Subcutaneous adipose tissue (tissue), 4 donors: ENCODE results near the gene CCL21. TPM values are rescaled to one million over a fixed set of nuclear protein-coding genes. Genes with fewer than 3 reads are reported as not detected.

Source experiments
- CTCF ChIP-seq: fragments of 450-650 bp; IDR thresholded peaks from one replicate; pipeline ENCODE4 v1.5.1; 2016; ENCODE audit warnings: low read depth, mild to moderate bottlenecking, control low read depth, antibody characterized with exemption, moderate library complexity
- total RNA-seq, 4 donors: library from RNA; depleted of rRNA; stranded (reverse); fragments of >200 nt; gene quantifications; one replicate each; pipeline ENCODE4 v1.1.0, GENCODE V29; 2016

Gene CCL21
- total RNA-seq, 4 donors from 2014 or later, result 1.4 to 9.5 (median 3.1) TPM

- no peak for TF ChIP-seq CTCF
Measured at GRCh38 chr9:34701023-34701768, 8.7 kb downstream of the CCL21 start.

- no peak for TF ChIP-seq CTCF
Measured at GRCh38 chr9:34694811-34695210, 15.1 kb downstream of the CCL21 start.

- TF ChIP-seq CTCF, result no peak
Measured at GRCh38 chr9:34693560-34693959, 16.4 kb downstream of the CCL21 start.

GRCh38 chr9:34691936-34692315, 18.0 kb downstream of the CCL21 start:
- TF ChIP-seq CTCF, result no peak

GRCh38 chr9:34690983-34691935, 18.7 kb downstream of the CCL21 start, which contains the start of gene CCL19:
Gene CCL19, minus strand, starts transcription at chr9:34691276. Its CDS starts 137 bp downstream, at chr9:34691139.
- TF ChIP-seq CTCF, result no peak

- no peak for TF ChIP-seq CTCF
Measured at GRCh38 chr9:34689512-34689911, 20.4 kb downstream of the CCL21 start.

- TF ChIP-seq CTCF, result no peak
Measured at GRCh38 chr9:34689116-34689470, 20.8 kb downstream of the CCL21 start.
